ENCODE measurements around the gene ITGA2. TPM values are rescaled to one million over a fixed set of nuclear protein-coding genes. Genes with fewer than 3 reads are reported as not detected.

Gene ITGA2
- total and polyA plus RNA-seq, 2 experiments from 2014 or later: 2.5 to 10.2 TPM

DNA sequence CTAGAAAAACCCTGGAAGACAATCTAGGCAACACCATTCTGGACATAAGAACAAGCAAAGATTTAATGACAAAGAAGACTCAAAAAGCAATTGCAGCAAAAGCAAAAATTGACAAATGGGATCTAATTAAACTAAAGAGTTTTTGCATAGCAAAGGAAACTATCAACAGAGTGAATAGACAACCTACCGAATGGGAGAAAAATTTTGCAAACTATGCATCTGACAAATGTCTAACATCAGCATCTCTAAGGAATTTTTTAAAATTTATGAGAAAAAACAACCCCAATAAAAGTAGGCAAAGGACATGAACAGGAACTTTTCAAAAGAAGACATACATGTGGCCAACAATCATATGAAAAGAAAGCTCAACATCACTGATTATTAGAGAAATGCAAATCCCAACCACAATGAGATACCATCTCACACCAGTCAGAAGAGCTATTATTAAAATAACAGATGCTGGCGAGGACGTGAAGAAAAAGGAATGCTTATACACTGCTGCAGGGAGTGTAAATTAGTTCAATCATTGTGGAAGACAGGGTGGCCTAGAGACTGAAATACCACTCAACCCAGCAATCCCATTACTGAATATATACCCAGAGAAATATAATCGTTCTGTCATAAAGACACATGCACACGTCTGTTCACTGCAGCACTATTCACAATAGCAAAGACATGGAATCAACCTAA, 116.6 kb downstream of the ITGA2 start:
- H3K4me3 ChIP-seq: no peak overlapping the region
- no peak overlapping the region for H3K27ac ChIP-seq
- H3K4me2 ChIP-seq: no peak overlapping the region
- no peak for DNase-seq (ENCODE audit: low spot score)
- peaks cover 8% of the 10 kb centered on the region for H3K4me1 ChIP-seq (ENCODE audit: insufficient read depth)
- WGBS (ENCODE audit: low lambda C conversion rate, missing lambda C conversion rate): 93% methylated on average over 5 of the region's 5 CpGs
- no peak overlapping the region for H2AFZ ChIP-seq
- H3K79me2 ChIP-seq: peaks cover 20% of the 10 kb centered on the region
- no peaks in the 10 kb centered on the region for H3K27me3 ChIP-seq
- no peaks in the 10 kb centered on the region for H3K36me3 ChIP-seq (replicated peaks; ENCODE audit: insufficient read depth, low read depth)
- H3K9me2 ChIP-seq (replicated peaks; ENCODE audit: insufficient read depth): no peaks in the 10 kb centered on the region
- no peak for TF ChIP-seq EZH2 (IDR thresholded peaks at IDR 0.05; ENCODE audit: borderline replicate concordance)
- no peak for TF ChIP-seq EZH2phosphoT487 (IDR thresholded peaks at IDR 0.05; ENCODE audit: low read depth, severe bottlenecking, unreplicated experiment)
- TF ChIP-seq, protein P1, sequence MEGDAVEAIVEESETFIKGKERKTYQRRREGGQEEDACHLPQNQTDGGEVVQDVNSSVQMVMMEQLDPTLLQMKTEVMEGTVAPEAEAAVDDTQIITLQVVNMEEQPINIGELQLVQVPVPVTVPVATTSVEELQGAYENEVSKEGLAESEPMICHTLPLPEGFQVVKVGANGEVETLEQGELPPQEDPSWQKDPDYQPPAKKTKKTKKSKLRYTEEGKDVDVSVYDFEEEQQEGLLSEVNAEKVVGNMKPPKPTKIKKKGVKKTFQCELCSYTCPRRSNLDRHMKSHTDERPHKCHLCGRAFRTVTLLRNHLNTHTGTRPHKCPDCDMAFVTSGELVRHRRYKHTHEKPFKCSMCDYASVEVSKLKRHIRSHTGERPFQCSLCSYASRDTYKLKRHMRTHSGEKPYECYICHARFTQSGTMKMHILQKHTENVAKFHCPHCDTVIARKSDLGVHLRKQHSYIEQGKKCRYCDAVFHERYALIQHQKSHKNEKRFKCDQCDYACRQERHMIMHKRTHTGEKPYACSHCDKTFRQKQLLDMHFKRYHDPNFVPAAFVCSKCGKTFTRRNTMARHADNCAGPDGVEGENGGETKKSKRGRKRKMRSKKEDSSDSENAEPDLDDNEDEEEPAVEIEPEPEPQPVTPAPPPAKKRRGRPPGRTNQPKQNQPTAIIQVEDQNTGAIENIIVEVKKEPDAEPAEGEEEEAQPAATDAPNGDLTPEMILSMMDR (IDR thresholded peaks at IDR 0.05; ENCODE audit: poor library complexity): no peak
- no peaks in the 10 kb centered on the region for H3K9me3 ChIP-seq (ENCODE audit: low read depth)
- H4K20me1 ChIP-seq (ENCODE audit: insufficient read depth, poor library complexity, severe bottlenecking): no peaks in the 10 kb centered on the region

GRCh38 chr5:53109056-53109442, 119.9 kb downstream of the ITGA2 start:
- Histone ChIP-seq H3K27ac (peak overlapping the region; percentile 73), H3K4me3 (peak overlapping the region; percentile 73), H4K20me1 (ENCODE audit: insufficient read depth, poor library complexity, severe bottlenecking) (no peaks in the 10 kb centered on the region), H3K9me2 (replicated peaks; ENCODE audit: insufficient read depth) (no peaks in the 10 kb centered on the region), H2AFZ (peak overlapping the region; percentile 93), H3K27me3 (no peaks in the 10 kb centered on the region), H3K9me3 (ENCODE audit: low read depth) (no peaks in the 10 kb centered on the region), H3K4me2 (peak overlapping the region; percentile 88), H3K4me1 (ENCODE audit: insufficient read depth) (peaks cover 8% of the 10 kb centered on the region), H3K79me2 (peaks cover 20% of the 10 kb centered on the region), H3K36me3 (replicated peaks; ENCODE audit: insufficient read depth, low read depth) (no peaks in the 10 kb centered on the region)
- peak; percentile 32 for DNase-seq (ENCODE audit: low spot score)
- TF ChIP-seq EZH2phosphoT487 (IDR thresholded peaks at IDR 0.05; ENCODE audit: low read depth, severe bottlenecking, unreplicated experiment) (no peak), EZH2 (IDR thresholded peaks at IDR 0.05; ENCODE audit: borderline replicate concordance) (no peak)
- TF ChIP-seq, protein P1 (IDR thresholded peaks at IDR 0.05; ENCODE audit: poor library complexity): no peak
- WGBS (ENCODE audit: low lambda C conversion rate, missing lambda C conversion rate): 1% methylated on average over 11 of the region's 11 CpGs

DNA sequence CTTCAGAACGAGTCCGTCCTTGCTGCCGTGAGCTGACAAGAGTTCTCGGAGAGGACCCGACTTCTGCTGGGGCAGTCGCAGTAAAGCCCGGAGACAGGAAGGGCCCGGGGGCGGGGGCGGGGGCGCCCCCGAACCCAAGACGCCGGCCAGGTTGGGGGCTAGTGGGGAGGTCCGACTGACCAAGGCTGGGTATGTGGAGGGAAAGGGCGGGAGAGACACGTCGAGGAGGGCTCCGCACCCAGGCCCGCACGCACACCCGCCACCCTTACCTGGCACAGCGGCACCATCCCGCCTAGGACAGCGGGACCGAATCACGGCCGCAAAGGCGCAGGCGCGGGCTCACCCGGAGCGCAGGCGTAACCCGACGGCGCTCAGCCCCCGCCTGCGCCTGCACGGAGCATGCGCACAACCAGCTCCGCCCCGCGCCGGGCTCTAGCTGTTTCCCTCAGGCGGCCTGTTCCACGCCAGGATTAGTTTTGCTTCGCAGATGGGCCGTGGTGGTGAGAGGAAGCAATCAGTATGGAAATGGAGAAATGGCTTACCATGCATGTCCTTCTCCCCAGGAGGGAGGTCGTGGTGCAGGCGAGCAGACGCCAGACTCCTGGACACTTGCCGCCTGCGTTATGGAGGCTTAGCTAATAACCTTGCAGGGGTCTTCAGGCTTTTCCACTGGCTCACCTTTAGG, 120.4 kb downstream of the ITGA2 start, which contains the start of gene MOCS2:
TSS of gene MOCS2 (minus strand) at position 315 of the 685 bp plus-strand sequence. CDS start 2,583 bp downstream, outside the sequence.
- H3K27me3 ChIP-seq: no peaks in the 10 kb centered on the region
- H3K9me2 ChIP-seq (replicated peaks; ENCODE audit: insufficient read depth): no peaks in the 10 kb centered on the region
- H3K79me2 ChIP-seq: peaks cover 20% of the 10 kb centered on the region
- H3K27ac ChIP-seq: peak within 1 kb of the TSS; percentile 73
- no peaks in the 10 kb centered on the region for H3K36me3 ChIP-seq (replicated peaks; ENCODE audit: insufficient read depth, low read depth)
- H3K4me1 ChIP-seq (ENCODE audit: insufficient read depth): peaks cover 8% of the 10 kb centered on the region
- WGBS (ENCODE audit: low lambda C conversion rate, missing lambda C conversion rate): under 1% methylated on average over 41 of the region's 54 CpGs
- H3K9me3 ChIP-seq (ENCODE audit: low read depth): no peaks in the 10 kb centered on the region
- H2AFZ ChIP-seq: peak within 1 kb of the TSS; percentile 93
- TF ChIP-seq, protein P1 (IDR thresholded peaks at IDR 0.05; ENCODE audit: poor library complexity): no peak
- no peak for TF ChIP-seq EZH2 (IDR thresholded peaks at IDR 0.05; ENCODE audit: borderline replicate concordance)
- no peak for TF ChIP-seq EZH2phosphoT487 (IDR thresholded peaks at IDR 0.05; ENCODE audit: low read depth, severe bottlenecking, unreplicated experiment)
- peak within 1 kb of the TSS; percentile 88 for H3K4me2 ChIP-seq
- peak within 1 kb of the TSS; percentile 73 for H3K4me3 ChIP-seq
- DNase-seq (ENCODE audit: low spot score): peak; percentile 96
- no peaks in the 10 kb centered on the region for H4K20me1 ChIP-seq (ENCODE audit: insufficient read depth, poor library complexity, severe bottlenecking)
